HEK293 (cell line): Measurements from ENCODE around the gene PDE4A.
A peak's percentile ranks its signal among the peaks of the same experiment; 100 is the strongest.

Experiments
- GLI2 ChIP-seq: fragments of 450-650 bp; formaldehyde crosslinking; IDR thresholded peaks from 2 replicates; pipeline ENCODE4; 2017; ENCODE audit warnings: missing biosample characterization, missing genetic modification characterization, low read depth, borderline replicate concordance
- KLF16 ChIP-seq: fragments of 450-650 bp; formaldehyde crosslinking; IDR thresholded peaks from 2 replicates; pipeline ENCODE4 v1.5.1; 2017; ENCODE audit warnings: missing biosample characterization, missing genetic modification characterization
- KLF7 ChIP-seq: fragments of 450-650 bp; formaldehyde crosslinking; IDR thresholded peaks from 2 replicates; pipeline ENCODE4 v1.5.1; 2016; ENCODE audit warnings: missing biosample characterization, missing genetic modification characterization, borderline replicate concordance
- REPIN1 ChIP-seq: fragments of 450-650 bp; formaldehyde crosslinking; IDR thresholded peaks from 2 replicates; pipeline ENCODE4 v1.5.1; 2017; ENCODE audit warnings: missing biosample characterization, missing genetic modification characterization, low read depth
- ZBTB26 ChIP-seq: fragments of 450-650 bp; formaldehyde crosslinking; optimal IDR thresholded peaks from 2 replicates; pipeline ENCODE3; 2016; ENCODE audit warnings: missing biosample characterization, mild to moderate bottlenecking, missing genetic modification characterization
- ZBTB49 ChIP-seq: fragments of 450-650 bp; formaldehyde crosslinking; IDR thresholded peaks from 2 replicates; pipeline ENCODE4 v1.5.1; 2016; ENCODE audit warnings: missing biosample characterization, missing genetic modification characterization, low read depth
- ZNF114 ChIP-seq: fragments of 450-650 bp; formaldehyde crosslinking; IDR thresholded peaks from 2 replicates; pipeline ENCODE4 v1.5.0; 2017; ENCODE audit warnings: missing biosample characterization, missing genetic modification characterization
- ZNF133 ChIP-seq: fragments of 450-650 bp; formaldehyde crosslinking; IDR thresholded peaks from 2 replicates; pipeline ENCODE4 v1.5.1; 2016; ENCODE audit warnings: missing biosample characterization, missing genetic modification characterization
- ZNF146 ChIP-seq: fragments of 450-650 bp; formaldehyde crosslinking; IDR thresholded peaks from 2 replicates; pipeline ENCODE4 v1.5.1; 2016; ENCODE audit warnings: missing biosample characterization, missing genetic modification characterization
- ZNF148 ChIP-seq: fragments of 450-650 bp; formaldehyde crosslinking; IDR thresholded peaks from 2 replicates; pipeline ENCODE4 v1.5.0; 2017; ENCODE audit warnings: missing biosample characterization, missing genetic modification characterization, borderline replicate concordance
- ZNF302 ChIP-seq: fragments of 450-650 bp; formaldehyde crosslinking; IDR thresholded peaks from 2 replicates; pipeline ENCODE4 v1.5.1; 2016; ENCODE audit warnings: missing biosample characterization, missing genetic modification characterization, low read depth
- ZNF549 ChIP-seq: fragments of 450-650 bp; IDR thresholded peaks from 2 replicates; pipeline ENCODE4 v1.5.1; 2018; ENCODE audit warnings: missing biosample characterization, missing genetic modification characterization, mild to moderate bottlenecking, inconsistent platforms, moderate library complexity
- ZNF580 ChIP-seq: fragments of 450-650 bp; formaldehyde crosslinking; IDR thresholded peaks from 2 replicates; pipeline ENCODE4 v1.5.1; 2016; ENCODE audit warnings: missing biosample characterization, missing genetic modification characterization
- ZNF660 ChIP-seq: fragments of 450-650 bp; IDR thresholded peaks from 2 replicates; pipeline ENCODE4 v1.5.1; 2018; ENCODE audit warnings: missing biosample characterization, mild to moderate bottlenecking, missing genetic modification characterization
- ZNF768 ChIP-seq: fragments of 450-650 bp; formaldehyde crosslinking; IDR thresholded peaks from 2 replicates; pipeline ENCODE4 v1.5.1; 2018; ENCODE audit warnings: missing biosample characterization, mild to moderate bottlenecking, missing genetic modification characterization
- ZNF791 ChIP-seq: fragments of 450-650 bp; formaldehyde crosslinking; IDR thresholded peaks from 2 replicates; pipeline ENCODE4 v1.5.1; 2016; ENCODE audit warnings: missing biosample characterization, missing genetic modification characterization
- ZSCAN16 ChIP-seq: fragments of 450-650 bp; formaldehyde crosslinking; IDR thresholded peaks from 2 replicates; pipeline ENCODE4 v1.5.1; 2016; ENCODE audit warnings: missing biosample characterization, missing genetic modification characterization
- ZSCAN30 ChIP-seq: fragments of 450-650 bp; IDR thresholded peaks from 2 replicates; pipeline ENCODE4 v1.5.1; 2018; ENCODE audit warnings: missing biosample characterization, mild to moderate bottlenecking, missing genetic modification characterization, moderate library complexity
- TF ChIP-seq, protein P1 (sequence below): fragments of 450-650 bp; formaldehyde crosslinking; IDR thresholded peaks from 2 replicates; pipeline ENCODE4 v1.5.1; 2016; ENCODE audit warnings: missing biosample characterization, missing genetic modification characterization
- TF ChIP-seq, protein P2 (sequence below): fragments of 450-650 bp; formaldehyde crosslinking; IDR thresholded peaks from 2 replicates; pipeline ENCODE4 v1.5.1; 2016; ENCODE audit warnings: missing biosample characterization, missing genetic modification characterization
- TF ChIP-seq, protein P3 (sequence below): fragments of 450-650 bp; formaldehyde crosslinking; IDR thresholded peaks from 2 replicates; pipeline ENCODE4 v1.5.1; 2016; ENCODE audit warnings: missing biosample characterization, missing genetic modification characterization, low read depth
- TF ChIP-seq, protein P4 (sequence below): fragments of 450-650 bp; formaldehyde crosslinking; IDR thresholded peaks from 2 replicates; pipeline ENCODE4 v1.5.1; 2016; ENCODE audit warnings: missing biosample characterization, missing genetic modification characterization

PDE4A gene

DNA sequence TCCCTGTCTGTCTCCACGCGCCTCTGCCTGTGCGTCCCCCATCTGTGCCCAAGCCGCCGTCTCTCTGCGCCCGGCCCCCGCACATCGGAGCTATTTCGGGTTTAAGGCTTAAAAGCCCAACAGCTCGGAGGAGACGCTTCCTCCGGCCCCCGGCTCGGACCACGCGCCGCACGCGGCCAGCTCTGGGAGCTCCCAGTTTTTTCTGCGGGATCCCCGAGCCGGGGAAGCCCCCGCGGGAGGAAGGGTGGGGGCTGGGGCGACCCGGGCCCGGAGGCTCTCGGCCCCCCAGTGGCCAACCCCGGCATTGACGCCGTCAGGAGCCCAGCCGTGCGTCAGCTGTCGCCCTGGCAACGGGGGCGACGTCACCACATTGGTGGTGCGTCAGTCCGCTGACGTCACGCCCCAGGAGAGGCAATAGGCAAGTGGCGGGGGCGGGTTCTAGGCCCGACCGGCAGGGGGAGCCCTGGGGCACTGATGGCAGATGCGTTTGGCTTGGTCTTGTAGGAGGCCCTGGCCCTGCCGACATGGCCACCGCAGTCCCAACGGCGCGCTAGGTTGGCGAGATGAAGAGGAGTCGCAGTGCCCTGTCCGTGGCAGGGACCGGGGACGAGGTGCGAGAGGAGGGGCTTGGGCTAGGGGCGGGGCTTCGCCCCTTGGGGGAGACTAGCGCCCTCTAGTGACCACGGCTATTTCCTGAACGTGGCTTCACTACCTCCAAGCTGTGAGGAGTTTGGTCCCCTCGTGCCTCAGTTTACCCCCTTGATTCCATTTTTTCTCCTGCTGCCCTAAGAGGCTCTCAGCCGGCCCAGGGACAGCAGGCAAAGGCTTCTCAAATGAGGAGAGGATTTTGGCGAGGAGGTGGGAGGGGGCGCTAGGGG is 3.7 kb upstream of the PDE4A start (continued):
- TF ChIP-seq GLI2 (tag by site-specific recombination) (no peak; the same call in 1 of the 2 replicates), ZNF660 (tag by site-specific recombination) (peak; percentile 81), ZNF580 (peak; percentile 93), ZSCAN16 (tag by site-specific recombination) (no peak), ZNF549 (tag by site-specific recombination) (no peak), ZBTB49 (no peak), KLF7 (tag by site-specific recombination) (peak; percentile 79; the same call in 1 of the 2 replicates), ZNF302 (tag by site-specific recombination) (0 out of 2 replicates have a peak, but pooled peaks have one; percentile 34), ZNF146 (peak; percentile 78), ZNF148 (tag by site-specific recombination) (peak; percentile 90), ZSCAN30 (tag by site-specific recombination) (peak; percentile 93), ZNF133 (tag by site-specific recombination) (no peak), REPIN1 (tag by site-specific recombination) (peak; percentile 98), ZNF114 (tag by site-specific recombination) (no peak), ZNF791 (no peak), ZNF768 (no peak), KLF16 (tag by site-specific recombination) (peak; percentile 98), ZBTB26 (tag by site-specific recombination) (peak; percentile 77)
- TF ChIP-seq, protein P1, sequence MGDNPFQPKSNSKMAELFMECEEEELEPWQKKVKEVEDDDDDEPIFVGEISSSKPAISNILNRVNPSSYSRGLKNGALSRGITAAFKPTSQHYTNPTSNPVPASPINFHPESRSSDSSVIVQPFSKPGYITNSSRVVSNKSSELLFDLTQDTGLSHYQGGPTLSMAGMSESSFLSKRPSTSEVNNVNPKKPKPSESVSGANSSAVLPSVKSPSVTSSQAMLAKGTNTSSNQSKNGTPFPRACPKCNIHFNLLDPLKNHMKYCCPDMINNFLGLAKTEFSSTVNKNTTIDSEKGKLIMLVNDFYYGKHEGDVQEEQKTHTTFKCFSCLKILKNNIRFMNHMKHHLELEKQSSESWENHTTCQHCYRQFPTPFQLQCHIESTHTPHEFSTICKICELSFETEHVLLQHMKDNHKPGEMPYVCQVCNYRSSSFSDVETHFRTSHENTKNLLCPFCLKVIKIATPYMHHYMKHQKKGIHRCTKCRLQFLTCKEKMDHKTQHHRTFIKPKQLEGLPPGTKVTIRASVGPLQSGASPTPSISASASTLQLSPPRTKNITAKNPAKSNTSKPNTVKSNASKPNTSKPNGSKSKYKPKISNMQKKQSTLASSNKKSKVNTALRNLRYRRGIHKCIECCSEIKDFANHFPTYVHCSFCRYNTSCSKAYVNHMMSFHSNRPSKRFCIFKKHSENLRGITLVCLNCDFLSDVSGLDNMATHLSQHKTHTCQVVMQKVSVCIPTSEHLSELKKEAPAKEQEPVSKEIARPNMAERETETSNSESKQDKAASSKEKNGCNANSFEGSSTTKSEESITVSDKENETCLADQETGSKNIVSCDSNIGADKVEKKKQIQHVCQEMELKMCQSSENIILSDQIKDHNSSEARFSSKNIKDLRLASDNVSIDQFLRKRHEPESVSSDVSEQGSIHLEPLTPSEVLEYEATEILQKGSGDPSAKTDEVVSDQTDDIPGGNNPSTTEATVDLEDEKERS (tag by site-specific recombination) = peak; percentile 98
- TF ChIP-seq, protein P2, sequence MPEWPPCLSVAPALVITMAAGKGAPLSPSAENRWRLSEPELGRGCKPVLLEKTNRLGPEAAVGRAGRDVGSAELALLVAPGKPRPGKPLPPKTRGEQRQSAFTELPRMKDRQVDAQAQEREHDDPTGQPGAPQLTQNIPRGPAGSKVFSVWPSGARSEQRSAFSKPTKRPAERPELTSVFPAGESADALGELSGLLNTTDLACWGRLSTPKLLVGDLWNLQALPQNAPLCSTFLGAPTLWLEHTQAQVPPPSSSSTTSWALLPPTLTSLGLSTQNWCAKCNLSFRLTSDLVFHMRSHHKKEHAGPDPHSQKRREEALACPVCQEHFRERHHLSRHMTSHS = no peak
- TF ChIP-seq, protein P3, sequence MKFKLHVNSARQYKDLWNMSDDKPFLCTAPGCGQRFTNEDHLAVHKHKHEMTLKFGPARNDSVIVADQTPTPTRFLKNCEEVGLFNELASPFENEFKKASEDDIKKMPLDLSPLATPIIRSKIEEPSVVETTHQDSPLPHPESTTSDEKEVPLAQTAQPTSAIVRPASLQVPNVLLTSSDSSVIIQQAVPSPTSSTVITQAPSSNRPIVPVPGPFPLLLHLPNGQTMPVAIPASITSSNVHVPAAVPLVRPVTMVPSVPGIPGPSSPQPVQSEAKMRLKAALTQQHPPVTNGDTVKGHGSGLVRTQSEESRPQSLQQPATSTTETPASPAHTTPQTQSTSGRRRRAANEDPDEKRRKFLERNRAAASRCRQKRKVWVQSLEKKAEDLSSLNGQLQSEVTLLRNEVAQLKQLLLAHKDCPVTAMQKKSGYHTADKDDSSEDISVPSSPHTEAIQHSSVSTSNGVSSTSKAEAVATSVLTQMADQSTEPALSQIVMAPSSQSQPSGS (tag by site-specific recombination) = peak; percentile 100
- TF ChIP-seq, protein P4, sequence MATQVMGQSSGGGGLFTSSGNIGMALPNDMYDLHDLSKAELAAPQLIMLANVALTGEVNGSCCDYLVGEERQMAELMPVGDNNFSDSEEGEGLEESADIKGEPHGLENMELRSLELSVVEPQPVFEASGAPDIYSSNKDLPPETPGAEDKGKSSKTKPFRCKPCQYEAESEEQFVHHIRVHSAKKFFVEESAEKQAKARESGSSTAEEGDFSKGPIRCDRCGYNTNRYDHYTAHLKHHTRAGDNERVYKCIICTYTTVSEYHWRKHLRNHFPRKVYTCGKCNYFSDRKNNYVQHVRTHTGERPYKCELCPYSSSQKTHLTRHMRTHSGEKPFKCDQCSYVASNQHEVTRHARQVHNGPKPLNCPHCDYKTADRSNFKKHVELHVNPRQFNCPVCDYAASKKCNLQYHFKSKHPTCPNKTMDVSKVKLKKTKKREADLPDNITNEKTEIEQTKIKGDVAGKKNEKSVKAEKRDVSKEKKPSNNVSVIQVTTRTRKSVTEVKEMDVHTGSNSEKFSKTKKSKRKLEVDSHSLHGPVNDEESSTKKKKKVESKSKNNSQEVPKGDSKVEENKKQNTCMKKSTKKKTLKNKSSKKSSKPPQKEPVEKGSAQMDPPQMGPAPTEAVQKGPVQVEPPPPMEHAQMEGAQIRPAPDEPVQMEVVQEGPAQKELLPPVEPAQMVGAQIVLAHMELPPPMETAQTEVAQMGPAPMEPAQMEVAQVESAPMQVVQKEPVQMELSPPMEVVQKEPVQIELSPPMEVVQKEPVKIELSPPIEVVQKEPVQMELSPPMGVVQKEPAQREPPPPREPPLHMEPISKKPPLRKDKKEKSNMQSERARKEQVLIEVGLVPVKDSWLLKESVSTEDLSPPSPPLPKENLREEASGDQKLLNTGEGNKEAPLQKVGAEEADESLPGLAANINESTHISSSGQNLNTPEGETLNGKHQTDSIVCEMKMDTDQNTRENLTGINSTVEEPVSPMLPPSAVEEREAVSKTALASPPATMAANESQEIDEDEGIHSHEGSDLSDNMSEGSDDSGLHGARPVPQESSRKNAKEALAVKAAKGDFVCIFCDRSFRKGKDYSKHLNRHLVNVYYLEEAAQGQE (tag by site-specific recombination) = 0 out of 2 replicates have a peak, but pooled peaks have one; percentile 56
